Mammary epithelial cell (primary cell): ENCODE results near the gene VEGFD.

Source experiments
- EZH2 ChIP-seq: IDR thresholded peaks from 2 replicates; pipeline ENCODE4 v1.6.1; 2012; ENCODE audit warnings: low read length, inconsistent platforms, borderline replicate concordance
- TF ChIP-seq, protein P1 (sequence below), 2 donors: IDR thresholded peaks in 1 of 2; conservative IDR thresholded peaks in 1 of 2; 2 replicates each; pipeline ENCODE4 v1.5.1; 2011 to 2012; ENCODE audit warnings: inconsistent platforms in 2 of 2, low read length in 2 of 2, mild to moderate bottlenecking in 2 of 2, control low read depth in 1 of 2, low read depth in 1 of 2; ENCODE audit not compliant: insufficient read depth in 1 of 2; ENCODE audit errors: extremely low read depth in 1 of 2

DNA sequence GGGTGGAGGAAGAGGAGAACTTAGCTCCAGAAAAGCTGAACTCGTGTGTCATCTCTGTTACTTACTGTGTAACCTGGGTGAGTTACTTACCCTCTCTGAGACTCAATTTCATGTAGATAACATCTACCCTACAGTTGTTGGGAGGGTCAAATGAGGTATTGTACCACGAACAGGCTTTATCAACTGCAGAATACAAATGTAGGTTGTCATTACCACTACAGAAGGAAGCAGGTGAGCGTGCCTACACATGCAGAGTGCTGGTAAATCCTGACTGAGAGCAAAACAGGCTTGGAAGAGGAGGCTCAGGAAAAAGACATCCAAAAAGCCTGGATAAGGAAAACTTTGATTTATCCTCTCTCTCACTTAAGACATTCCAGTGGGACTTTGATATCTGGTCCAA, 56.1 kb downstream of the VEGFD start:
- TF ChIP-seq, protein P1, sequence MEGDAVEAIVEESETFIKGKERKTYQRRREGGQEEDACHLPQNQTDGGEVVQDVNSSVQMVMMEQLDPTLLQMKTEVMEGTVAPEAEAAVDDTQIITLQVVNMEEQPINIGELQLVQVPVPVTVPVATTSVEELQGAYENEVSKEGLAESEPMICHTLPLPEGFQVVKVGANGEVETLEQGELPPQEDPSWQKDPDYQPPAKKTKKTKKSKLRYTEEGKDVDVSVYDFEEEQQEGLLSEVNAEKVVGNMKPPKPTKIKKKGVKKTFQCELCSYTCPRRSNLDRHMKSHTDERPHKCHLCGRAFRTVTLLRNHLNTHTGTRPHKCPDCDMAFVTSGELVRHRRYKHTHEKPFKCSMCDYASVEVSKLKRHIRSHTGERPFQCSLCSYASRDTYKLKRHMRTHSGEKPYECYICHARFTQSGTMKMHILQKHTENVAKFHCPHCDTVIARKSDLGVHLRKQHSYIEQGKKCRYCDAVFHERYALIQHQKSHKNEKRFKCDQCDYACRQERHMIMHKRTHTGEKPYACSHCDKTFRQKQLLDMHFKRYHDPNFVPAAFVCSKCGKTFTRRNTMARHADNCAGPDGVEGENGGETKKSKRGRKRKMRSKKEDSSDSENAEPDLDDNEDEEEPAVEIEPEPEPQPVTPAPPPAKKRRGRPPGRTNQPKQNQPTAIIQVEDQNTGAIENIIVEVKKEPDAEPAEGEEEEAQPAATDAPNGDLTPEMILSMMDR (conservative IDR thresholded peaks at IDR 0.05 in 1 of 2, IDR thresholded peaks at IDR 0.05 in 1 of 2; ENCODE audit: extremely low read depth in 1 of 2, insufficient read depth in 1 of 2, low read depth in 1 of 2, low read length in 2 of 2), result no peak
- no peak for TF ChIP-seq EZH2
